NCI-H1092 treated with DMSO at 0.1 percent for 48 hours (cell line): Measurements from ENCODE around the gene RAB17.
A peak's percentile ranks its signal among the peaks of the same experiment; 100 is the strongest.

Source experiments
- DNase-seq: peaks from one replicate; lab custom pipeline; 2025; lab: John Stamatoyannopoulos, UW

RAB17 gene

DNA sequence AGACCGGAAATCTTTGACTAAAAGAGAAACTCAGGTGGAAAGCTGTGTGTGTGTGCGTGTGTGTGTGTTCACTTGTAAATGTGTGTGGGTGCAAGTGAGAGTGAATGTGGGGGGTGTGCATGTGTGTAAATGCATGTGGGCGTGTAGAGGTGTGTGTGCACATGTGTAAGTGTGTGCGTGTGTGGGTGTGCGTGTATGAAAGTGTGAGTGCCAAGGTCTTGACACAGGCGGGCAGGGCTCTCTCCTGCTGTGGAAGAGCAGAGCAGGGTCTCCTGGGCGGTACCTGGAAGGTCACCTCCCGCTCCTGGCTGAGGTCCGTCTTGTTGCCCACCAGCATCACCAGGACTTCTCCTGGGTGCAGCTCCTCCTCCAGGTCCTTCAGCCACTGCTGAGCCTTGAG, 13.6 kb downstream of the RAB17 start:
- no peak for DNase-seq

DNA sequence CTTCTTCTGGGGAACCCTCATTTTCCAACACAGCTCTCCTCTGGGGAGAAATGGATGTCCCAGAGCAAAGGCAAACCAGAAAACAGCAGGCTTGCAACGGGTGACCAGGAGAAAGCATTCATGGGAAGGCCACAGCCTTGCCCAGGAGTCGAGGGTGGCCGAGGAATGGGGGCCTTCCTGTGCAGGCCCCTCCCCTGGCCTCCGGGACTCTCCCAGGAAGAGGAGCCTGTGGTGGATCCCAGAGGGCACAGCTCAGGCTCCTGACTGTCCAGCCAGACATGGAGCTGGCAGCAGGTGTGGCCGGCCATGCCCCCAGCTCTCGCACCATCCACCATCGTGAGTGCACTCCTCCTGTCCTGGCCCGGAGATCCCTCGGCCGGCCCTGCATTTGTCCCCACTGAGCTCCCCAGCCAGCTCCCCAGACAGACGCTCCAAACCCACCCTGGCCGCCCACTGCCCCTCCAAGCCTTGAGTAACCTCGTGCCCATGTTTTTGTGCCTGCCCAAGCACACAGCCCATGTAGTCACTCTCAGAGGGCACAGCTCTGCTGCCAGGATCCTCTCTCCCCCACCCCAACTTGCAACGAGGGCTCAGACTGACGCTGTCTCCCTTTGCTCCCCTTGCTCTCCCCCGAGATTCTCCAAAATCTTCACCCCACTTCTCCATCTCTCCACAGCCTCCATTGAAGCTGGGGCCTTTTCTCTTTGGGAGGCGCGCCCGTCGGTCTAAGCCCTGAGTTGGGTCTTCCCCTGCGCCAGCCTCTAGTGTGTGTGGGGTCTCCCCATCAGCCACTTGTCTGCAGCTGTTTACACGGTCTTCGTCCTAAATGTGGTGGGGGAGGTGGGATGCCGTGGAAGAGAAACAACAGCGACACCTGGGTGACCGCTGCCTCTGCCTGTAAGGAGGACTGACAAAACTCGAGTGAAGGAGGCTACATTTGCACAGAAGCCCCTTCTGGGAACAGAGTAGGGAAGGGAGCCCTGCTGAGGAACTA, 14.4 kb downstream of the RAB17 start:
- DNase-seq, result no peak

DNA sequence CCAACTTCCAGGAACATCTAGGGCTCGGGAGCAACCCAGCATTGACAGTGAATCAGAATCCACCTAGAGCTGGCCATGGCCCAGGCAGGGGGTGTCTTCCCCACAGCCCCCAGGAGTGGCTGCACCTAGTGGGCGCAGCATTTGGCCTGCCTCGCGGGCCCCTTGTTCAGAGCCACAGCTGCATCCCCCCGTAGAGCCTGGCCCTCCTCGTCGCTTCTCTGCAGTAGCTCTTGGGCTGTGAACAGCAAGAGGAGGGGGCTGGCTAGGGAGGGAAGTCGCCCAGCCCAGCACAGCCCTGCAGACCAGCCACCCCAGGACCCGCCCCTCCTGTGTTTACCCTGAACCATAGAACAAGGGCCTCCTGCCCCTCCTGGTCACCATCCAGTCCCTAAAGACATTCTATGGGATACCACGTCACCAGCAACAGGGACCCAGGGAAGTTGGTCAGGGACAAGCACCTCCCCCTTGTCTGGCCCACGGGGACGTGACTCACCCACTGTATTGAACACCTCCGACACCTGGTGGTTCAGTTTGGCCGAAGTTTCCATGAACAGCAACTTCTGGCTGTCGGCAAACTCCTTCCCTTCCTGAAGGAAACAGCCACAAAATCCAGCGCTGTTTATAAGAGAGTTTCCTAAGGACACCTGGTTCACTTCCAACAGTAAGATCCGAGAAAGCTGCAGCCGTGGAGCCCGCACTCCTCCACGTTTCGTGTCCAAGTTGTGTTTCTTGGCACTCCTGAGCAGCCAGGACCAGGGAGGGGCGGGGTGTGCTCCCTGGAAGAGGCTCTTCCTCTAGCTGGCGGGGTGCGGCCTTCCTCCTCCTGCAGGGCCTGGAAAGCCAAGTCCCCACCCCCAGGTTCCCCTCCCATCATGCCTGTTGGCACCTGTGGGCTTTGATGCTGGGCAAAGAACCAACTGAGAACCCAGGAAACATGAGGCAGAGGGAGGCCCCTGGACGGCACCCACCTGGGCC, 15.4 kb downstream of the RAB17 start:
- no peak for DNase-seq

DNA sequence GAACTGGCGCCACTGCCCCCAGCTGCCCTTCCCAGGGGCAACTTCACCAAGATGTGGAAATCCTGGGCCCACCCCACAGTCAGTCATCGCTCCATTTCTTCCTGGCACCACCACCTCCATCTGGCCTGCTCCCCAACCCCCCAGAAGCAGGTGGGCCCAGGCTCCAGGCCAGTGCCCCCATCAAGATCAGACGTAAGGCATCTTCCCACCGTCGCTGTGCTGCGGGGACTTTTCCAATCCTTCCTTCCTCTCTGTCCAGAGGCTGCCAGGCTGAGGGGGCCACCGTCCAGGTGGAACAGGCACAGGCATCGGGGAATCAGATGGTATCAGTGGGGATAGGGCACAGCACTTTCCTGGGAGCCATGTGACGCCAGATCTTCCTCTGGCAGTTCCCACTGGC, 16.1 kb downstream of the RAB17 start:
- no peak for DNase-seq

DNA sequence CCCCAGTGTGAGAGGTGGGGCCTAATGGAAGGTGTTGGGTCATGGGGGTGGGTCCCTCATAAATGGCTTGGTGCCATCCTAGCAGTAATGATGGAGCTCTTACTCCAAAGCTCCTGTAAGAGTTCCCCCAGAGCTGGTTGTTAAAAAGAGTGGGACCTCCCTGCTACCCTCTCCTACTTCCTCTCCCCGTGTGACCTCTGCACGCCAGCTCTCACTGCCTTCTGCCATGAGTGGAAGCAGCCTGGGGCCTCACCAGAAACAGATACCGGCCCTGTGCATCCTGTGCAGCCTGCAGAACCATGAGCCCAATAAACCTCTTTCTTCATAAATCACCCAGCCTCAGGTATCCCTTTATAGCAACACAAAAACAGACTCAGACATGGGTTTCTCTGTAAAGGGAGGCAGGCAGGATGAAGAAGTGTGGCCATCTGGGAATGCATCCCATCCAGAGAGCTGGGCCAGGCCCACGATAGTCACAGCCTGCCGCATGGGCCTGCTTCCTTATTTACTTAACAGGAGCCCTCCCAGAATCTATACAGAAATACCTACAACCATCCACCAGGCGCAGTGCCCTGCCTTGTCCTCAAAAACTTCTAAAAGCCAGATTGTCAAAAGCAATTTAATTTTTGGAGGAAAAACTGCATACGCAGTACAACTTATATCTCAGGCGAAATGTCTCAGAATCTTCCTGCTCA, 16.7 kb downstream of the RAB17 start:
- no peak for DNase-seq

DNA sequence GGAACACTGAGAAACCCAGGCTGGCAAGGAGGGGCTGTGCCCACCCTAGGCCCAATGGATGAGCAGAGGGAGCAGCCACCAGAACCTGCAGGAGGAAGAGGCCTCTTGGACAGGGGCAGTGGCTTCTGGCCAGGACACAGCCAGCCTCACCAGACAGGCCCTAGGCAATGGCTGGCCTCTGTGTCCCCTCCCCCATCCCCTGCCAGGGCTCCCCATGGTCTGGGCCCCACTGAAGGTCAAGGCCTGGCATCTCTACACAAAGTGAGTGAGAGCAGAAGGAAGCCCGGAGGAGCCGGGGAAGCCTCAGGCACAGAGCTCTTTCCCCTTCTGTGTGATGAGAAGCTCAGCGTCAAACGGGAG, 17.8 kb downstream of the RAB17 start:
- DNase-seq, result no peak

DNA sequence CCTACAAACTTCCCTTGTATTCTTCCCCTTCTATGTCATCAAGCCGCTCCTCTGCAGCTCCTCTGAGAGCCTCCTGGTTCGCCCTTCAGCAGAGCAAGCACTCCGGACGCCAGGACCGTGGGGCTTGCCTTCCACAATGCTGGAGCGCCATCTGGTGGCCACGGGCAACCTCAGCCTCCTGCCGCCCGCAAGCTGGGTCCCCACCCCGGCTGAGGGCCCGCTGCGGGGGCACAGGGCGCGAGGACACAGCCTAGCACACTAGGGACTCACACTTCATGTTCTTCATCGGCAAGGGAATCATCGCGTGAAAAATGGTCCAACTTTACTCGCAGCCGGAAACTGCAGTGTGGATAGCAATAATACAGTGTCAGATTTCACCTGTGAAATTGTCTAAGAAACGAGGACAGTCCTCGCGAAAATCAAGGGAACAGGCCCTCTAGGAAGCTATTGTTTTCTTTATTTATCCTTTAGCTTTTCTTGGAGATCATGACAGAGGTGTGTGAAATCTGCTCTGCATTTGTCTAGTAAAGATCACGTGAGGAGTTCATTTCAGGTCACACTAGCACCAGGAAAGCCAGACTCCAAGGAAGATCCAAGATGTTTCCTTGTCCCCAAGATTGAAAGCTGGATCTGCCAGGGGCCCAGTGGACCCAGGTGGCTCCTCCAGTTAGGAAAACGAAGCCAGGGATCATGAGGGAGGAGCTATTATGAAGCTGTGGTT, 18.4 kb downstream of the RAB17 start:
- DNase-seq, result peak; percentile 69

DNA sequence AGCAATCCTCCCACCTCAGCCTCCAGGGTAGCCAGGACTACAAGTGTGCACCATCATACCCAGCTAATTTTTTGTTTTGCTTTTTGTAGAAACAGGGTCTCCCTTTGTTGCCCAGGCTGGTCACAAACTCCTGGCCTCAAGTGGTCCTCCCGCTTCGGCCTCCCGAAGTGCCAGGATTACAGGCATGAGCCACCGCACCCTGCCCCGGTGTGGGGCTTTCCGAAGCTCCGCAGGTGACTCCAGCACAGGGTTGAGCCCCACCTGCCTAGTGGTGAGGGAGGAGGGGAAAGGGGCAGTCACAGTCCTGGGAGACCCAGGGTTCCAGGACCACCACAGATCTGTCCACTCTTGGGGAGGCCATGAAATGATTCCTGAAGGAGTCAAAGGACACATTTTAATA, 19.0 kb downstream of the RAB17 start:
- DNase-seq, result no peak

DNA sequence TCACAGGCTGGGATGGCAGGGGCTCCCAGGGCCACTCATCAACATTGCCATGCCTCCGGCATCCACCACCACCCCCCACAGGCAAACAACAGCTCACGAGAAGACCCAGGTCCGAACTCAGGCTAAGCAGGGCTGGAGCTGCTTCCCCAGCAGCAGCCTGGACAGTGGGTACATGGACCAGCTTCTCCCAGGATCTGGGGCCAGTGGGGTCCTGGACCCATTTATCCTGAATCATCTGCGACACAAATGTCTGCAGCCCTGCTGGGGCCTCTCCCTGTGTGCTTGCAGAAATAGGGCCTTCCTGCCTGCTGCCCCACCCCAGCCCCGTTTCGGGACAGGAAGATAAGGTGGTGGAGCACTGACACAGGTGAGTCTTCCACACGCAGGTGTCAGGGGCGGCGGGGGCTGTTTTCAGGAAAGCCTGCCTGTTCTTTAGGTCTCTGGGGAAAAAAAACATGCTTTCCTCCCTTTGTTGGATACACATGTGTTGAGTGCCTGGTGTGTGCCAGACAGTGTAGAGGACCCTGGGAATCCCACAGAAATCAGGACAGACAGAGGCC, 19.7 kb downstream of the RAB17 start:
- DNase-seq, result no peak

DNA sequence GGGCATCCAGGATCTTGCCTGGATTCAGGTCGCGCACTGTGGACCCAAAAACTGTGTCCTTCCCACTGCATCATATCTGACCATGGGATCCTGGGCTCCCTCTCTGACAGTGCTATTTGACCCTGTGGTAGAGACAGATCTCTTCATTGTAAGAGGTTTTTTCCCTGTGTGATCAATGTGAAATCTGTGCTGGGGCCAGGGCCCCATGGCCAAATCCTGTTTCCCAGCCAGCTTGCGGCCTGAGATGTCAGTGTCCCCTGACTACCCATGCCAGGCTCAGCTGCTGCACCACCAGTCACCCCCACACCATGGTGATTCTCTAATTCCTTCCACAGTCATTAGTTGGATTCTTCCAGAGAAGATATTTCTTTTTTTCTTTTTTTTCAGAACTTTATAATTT, 20.6 kb downstream of the RAB17 start:
- DNase-seq, result no peak

DNA sequence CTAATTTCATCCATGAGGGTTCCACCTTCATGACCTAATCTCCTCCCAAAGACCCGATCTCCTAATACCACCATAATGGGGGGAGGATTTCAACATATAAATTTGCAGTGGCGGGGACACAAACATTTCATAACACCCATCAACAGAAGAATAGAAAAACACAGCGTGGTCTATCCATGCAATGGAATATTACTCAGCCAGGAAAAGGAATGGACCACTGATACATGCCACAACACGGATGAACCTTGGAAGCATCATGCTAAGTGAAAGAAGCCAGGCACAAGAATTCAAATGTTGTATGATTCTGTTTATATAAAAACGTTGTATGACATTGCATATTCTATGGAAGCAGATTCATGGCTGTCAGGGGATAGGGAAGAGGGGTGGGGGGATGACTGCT, 21.5 kb downstream of the RAB17 start:
- no peak for DNase-seq

DNA sequence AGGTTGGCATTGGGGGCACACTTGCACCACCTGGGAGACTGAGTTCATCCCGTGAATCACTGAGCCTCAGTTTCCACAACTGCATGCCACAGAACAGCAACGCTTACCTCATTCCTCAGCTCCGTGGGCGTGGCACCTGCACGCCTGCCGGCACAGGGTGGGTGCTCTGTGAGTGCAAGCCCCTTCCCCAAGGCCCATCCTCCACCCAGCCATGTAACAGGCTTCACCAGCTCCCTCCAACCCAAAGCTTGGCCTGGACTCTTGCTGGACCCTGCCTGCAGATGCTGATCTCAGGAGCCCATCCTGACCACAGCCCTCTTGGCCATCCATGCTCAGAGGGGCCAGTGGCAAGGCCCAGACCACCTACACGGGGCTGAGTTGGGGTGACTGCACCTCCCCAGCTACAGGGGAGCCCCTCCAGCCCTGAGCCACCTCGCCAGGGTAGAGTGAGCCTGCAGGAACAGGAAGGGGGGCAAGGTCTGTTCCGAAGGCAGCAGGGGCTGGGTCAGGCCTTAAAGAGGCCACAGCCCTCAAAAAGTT, 22.3 kb downstream of the RAB17 start:
- no peak for DNase-seq

DNA sequence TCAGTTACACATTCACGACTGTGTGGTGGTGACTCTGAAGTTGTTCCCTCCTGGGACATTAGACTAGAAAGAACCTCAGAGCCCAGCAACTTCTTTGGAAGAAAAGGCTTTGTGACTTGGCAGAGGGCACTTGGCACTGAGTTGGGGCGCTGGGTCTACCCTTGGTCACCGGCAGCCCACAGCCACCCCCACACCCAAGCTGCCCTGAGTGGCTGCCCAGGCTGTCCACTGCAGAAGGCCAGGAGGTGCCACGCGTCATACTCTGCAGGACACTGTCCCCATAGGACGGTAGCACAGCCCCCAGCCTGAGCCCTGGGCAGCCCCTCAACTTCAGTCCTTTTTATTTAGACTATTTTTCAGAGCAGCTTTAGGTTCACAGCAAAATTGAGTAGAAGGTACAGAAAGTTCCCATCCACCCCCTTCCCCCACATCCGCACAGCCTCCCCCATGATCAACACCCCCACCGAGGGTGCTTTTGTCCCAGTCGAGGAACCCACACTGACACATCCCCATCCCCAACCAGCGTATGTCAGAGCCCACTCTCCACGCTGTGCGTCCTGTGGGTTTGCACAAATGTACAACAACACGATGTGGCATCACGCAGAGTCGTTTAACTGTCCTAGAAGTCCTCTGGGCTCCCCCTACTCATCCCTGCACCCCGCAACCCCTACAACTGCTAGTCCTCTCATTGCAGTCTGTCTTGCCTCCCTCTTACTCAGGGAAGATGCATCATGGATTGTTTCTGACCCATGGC, 23.1 kb downstream of the RAB17 start:
- DNase-seq, result no peak

DNA sequence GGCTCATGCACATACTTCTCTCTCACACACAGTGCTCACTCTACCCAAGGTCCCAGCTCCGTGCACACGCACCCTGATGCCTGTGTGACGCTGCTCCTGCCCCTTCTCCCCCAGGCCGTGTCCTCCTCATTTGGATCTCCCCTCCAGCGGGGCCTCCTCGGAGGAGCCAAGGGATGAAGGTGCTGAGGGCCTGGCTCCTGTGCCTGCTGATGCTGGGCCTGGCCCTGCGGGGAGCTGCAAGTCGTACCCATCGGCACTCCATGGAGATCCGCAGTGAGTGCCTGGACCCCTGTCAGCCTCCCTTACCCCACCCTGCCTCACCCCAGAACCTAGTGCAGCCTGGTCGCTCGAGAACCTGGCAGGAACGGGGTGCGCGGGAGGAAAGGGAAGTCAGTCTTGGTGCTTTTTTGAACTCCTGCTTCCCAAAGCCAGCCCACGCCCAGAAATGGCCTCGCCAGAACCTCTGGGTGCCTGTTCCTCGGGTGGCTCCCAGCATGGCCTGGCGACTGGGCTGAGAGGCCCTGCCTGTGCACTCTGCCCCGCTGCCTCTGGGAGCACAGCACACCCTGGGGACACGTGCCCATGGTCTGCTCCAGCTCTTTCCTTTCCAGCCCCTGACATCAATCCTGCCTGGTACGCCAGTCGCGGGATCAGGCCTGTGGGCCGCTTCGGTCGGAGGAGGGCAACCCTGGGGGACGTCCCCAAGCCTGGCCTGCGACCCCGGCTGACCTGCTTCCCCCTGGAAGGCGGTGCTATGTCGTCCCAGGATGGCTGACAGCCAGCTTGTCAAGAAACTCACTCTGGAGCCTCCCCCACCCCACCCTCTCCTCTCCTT, 23.9 kb downstream of the RAB17 start, which contains the start of gene PRLH:
TSS of gene PRLH (plus strand) at position 174 of the 835 bp plus-strand sequence. CDS start at position 174, 0 bp downstream.
- DNase-seq, result no peak

DNA sequence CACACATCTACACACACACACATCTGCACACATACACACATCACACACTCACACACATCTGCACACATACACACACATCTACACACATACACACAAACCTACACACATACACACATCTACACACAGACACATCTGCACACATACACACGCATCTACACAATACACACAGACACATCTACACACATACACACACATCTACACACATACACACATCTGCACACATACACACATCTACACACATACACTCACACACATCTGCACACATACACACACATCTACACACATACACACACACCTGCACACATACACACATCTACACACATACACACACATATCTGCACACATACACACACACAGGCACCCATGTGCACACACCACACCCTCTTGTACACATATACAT, 24.6 kb downstream of the RAB17 start:
- DNase-seq, result no peak

DNA sequence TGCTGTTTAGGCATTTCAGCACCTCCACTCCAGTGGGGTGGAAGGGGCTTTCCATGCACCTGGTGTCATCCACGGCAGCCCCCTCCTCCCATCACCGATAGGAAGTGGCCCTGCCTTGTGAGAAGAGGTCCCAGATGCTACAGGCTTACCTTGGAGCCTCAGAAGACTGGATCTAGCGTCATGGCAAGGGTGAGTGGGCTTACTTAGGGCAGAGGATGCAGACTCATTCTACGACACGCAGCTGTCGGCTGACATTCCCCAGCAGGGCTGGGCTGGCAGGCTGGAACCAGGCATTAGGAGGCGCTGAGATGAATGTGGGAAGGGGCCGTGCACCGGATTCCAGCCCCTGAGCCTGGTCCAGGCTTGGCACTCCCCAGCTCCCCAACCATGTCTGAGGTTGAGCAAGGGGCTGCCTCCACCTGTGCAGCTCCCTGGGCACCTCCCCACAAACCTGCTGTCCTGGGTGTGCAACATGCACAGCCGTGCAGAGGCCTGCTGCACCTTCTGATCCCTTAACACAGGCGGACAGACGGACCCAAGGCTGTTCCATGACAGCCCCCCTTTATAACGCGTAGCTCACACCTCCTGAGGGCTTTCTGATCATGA, 25.9 kb downstream of the RAB17 start:
- DNase-seq, result no peak

DNA sequence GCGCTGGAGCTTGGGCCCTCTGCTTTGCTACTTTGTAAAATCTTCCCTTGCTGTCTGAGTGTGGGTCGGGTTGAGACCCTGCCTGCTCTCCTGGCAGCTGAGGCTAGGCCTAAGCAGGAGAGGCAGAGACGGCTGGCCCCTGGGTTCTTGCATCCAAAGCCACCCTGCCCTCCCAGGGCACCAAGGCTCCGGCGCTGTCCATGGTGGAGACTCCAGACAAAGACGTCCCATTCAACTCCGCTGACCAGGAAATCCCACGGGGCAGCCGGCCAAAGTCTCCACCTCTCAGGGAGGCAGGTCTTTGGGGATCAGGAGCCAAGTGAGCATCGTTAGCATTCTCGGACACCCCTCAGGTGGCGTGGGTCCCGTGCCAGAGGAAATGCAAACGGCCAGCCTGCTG, 26.7 kb downstream of the RAB17 start:
- no peak for DNase-seq

DNA sequence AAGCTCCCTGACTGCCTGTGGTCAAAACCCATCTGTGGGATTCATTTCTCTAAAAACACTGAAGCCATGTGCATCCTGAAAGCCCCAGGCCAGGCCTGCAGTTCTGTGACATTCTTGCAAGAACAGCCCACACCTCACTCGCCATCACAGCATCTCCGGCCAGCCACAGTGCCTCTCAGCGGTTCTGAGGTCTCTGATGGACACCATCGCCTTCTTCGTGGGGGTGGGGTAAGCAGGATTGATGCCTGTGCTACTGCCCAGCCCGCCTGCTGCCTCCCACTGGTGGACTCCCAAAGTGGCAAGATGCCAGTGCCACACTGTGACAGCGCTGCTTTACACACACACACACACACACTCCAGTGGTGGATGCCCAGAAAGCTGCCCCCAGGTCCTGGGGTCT, 29.3 kb downstream of the RAB17 start:
- no peak for DNase-seq
